ENCODE results near the gene LSM4. TPM values are rescaled to one million over a fixed set of nuclear protein-coding genes. Genes with fewer than 3 reads are reported as not detected.
A peak's percentile ranks its signal among the peaks of the same experiment; 100 is the strongest.

The LSM4 gene
- total and polyA plus RNA-seq, 2 of the 13 experiments (the other 11 are each of a cell fraction or from before 2014, with no cell fraction given) = 65.8 to 166 TPM

DNA sequence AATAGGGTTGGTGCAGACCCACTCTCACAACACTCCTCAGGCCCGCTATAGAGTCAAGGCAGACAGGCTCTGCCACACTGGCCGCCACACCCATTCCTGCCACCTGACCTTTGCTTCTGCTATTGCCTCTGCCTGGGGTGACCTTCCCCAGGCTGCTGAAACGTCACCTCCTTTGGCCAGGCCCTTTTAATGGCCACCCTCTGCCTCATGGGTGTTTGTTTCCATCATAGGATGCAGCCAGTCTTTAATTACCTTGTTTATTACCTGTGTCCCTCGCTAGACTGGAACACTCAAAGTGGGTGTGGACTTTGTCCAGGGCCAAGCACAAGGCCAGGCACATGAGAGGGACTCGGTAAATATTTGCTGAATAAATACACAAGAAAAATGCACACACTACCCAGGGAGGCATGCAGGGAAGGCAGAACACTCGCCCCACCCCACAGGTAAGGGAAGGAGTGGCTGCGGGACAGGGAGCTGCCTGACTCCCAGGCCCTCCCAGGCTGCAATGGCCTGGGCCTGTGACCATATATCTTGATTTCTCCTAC lies 3.2 kb downstream of the LSM4 start (continued):
- TF ChIP-seq, protein P1, sequence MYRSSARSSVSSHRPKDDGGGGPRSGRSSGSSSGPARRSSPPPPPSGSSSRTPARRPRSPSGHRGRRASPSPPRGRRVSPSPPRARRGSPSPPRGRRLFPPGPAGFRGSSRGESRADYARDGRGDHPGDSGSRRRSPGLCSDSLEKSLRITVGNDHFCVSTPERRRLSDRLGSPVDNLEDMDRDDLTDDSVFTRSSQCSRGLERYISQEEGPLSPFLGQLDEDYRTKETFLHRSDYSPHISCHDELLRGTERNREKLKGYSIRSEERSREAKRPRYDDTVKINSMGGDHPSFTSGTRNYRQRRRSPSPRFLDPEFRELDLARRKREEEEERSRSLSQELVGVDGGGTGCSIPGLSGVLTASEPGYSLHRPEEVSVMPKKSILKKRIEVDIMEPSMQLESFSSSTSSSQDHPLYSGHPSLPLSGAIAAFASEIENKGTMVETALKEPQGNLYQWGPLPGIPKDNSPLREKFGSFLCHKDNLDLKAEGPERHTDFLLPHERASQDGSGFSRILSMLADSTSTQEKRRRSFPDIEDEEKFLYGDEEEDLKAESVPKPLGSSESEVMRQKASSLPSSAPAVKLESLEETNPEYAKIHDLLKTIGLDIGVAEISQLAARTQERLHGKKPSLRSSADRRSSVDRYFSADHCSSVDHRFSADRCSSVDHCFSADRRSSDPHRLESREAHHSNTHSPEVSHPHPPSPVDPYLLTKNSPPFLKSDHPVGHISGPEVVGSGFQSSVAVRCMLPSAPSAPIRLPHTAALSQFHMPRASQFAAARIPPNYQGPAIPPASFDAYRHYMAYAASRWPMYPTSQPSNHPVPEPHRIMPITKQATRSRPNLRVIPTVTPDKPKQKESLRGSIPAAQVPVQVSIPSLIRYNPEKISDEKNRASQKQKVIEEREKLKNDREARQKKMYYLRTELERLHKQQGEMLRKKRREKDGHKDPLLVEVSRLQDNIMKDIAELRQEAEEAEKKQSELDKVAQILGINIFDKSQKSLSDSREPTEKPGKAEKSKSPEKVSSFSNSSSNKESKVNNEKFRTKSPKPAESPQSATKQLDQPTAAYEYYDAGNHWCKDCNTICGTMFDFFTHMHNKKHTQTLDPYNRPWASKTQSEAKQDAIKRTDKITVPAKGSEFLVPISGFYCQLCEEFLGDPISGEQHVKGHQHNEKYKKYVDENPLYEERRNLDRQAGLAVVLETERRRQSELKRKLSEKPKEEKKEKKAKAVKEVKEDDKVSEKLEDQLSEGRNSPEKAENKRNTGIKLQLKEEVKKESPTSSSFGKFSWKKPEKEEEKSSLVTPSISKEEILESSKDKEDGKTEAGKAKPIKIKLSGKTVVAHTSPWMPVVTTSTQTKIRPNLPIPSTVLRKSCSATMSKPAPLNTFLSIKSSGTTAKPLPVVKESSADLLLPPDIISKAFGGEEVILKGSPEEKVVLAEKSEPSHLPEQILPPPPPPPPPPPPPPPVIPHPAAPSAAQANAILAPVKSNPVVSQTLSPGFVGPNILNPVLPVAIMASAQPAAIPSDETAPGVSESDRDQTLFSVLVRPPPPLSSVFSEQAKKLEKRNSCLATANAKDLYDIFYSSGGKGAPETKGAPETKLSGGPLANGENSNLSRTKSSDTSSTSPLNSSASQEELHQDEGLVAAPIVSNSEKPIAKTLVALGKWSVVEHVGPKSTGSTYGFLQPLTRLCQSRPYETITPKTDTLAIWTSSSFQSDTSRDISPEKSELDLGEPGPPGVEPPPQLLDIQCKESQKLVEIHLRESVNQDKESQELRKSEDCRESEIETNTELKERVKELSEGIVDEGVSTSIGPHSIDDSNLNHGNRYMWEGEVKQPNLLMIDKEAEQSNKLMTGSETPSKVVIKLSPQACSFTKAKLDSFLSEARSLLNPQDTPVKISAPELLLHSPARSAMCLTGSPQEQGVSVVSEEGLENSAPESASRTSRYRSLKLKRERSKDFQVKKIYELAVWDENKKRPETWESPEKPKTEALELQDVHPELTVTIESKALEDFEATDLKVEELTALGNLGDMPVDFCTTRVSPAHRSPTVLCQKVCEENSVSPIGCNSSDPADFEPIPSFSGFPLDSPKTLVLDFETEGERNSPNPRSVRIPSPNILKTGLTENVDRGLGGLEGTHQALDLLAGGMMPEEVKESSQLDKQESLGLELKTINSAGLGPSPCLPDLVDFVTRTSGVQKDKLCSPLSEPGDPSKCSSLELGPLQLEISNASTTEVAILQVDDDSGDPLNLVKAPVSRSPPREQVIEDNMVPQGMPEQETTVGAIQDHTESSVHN (CRISPR knock-in tag; IDR thresholded peaks at IDR 0.05) = 0 out of 2 replicates have a peak, but pooled peaks have one; percentile 60
- TF ChIP-seq NR2F6 (IDR thresholded peaks at IDR 0.05) (peak; percentile 63), NR2F6 (CRISPR knock-in tag; IDR thresholded peaks at IDR 0.05) (peak; percentile 86; the same call in 1 of the 2 replicates), PAF1 (CRISPR knock-in tag; IDR thresholded peaks at IDR 0.05) (no peak), CBFB (CRISPR knock-in tag; IDR thresholded peaks at IDR 0.05) (no peak), TEAD2 (CRISPR knock-in tag; IDR thresholded peaks at IDR 0.05) (no peak), ATF7 (IDR thresholded peaks at IDR 0.05) (no peak), ATF7 (CRISPR knock-in tag; IDR thresholded peaks at IDR 0.05) (peak; percentile 81), ZNF10 (CRISPR knock-in tag; IDR thresholded peaks at IDR 0.05; ENCODE audit: borderline replicate concordance, low read depth) (no peak), FOXJ3 (CRISPR knock-in tag; IDR thresholded peaks at IDR 0.05; ENCODE audit: borderline replicate concordance) (peak; percentile 85; the same call in 1 of the 2 replicates), ZNF230 (CRISPR knock-in tag; IDR thresholded peaks at IDR 0.05) (no peak), ZKSCAN8 (CRISPR knock-in tag; IDR thresholded peaks at IDR 0.05; ENCODE audit: borderline replicate concordance) (peak; percentile 92; the same call in 1 of the 2 replicates), ZFYVE20 (CRISPR knock-in tag; IDR thresholded peaks at IDR 0.05; ENCODE audit: borderline replicate concordance, low read depth) (no peak)
- TF ChIP-seq, protein P2, sequence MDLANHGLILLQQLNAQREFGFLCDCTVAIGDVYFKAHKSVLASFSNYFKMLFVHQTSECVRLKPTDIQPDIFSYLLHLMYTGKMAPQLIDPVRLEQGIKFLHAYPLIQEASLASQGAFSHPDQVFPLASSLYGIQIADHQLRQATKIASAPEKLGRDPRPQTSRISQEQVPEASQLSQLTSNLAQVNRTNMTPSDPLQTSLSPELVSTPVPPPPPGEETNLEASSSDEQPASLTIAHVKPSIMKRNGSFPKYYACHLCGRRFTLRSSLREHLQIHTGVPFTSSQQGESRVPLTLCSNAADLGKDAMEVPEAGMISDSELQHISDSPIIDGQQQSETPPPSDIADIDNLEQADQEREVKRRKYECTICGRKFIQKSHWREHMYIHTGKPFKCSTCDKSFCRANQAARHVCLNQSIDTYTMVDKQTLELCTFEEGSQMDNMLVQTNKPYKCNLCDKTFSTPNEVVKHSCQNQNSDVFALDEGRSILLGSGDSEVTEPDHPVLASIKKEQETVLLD (CRISPR knock-in tag; IDR thresholded peaks at IDR 0.05; ENCODE audit: low read depth) = no peak
- TF ChIP-seq, protein P3, sequence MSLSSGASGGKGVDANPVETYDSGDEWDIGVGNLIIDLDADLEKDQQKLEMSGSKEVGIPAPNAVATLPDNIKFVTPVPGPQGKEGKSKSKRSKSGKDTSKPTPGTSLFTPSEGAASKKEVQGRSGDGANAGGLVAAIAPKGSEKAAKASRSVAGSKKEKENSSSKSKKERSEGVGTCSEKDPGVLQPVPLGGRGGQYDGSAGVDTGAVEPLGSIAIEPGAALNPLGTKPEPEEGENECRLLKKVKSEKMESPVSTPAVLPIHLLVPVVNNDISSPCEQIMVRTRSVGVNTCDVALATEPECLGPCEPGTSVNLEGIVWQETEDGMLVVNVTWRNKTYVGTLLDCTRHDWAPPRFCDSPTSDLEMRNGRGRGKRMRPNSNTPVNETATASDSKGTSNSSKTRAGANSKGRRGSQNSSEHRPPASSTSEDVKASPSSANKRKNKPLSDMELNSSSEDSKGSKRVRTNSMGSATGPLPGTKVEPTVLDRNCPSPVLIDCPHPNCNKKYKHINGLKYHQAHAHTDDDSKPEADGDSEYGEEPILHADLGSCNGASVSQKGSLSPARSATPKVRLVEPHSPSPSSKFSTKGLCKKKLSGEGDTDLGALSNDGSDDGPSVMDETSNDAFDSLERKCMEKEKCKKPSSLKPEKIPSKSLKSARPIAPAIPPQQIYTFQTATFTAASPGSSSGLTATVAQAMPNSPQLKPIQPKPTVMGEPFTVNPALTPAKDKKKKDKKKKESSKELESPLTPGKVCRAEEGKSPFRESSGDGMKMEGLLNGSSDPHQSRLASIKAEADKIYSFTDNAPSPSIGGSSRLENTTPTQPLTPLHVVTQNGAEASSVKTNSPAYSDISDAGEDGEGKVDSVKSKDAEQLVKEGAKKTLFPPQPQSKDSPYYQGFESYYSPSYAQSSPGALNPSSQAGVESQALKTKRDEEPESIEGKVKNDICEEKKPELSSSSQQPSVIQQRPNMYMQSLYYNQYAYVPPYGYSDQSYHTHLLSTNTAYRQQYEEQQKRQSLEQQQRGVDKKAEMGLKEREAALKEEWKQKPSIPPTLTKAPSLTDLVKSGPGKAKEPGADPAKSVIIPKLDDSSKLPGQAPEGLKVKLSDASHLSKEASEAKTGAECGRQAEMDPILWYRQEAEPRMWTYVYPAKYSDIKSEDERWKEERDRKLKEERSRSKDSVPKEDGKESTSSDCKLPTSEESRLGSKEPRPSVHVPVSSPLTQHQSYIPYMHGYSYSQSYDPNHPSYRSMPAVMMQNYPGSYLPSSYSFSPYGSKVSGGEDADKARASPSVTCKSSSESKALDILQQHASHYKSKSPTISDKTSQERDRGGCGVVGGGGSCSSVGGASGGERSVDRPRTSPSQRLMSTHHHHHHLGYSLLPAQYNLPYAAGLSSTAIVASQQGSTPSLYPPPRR (CRISPR knock-in tag; IDR thresholded peaks at IDR 0.05; ENCODE audit: borderline replicate concordance) = peak; percentile 92
- TF ChIP-seq, protein P4, sequence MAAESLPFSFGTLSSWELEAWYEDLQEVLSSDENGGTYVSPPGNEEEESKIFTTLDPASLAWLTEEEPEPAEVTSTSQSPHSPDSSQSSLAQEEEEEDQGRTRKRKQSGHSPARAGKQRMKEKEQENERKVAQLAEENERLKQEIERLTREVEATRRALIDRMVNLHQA (CRISPR knock-in tag; IDR thresholded peaks at IDR 0.05) = no peak
